Thymus (tissue), 11 donors: ENCODE measurements around the gene HERPUD1. TPM values are rescaled to one million over a fixed set of nuclear protein-coding genes. Genes with fewer than 3 reads are reported as not detected.
A peak's percentile ranks its signal among the peaks of the same experiment; 100 is the strongest.

Experiments used
- DNase-seq, 9 donors: peaks; one replicate each; pipeline ENCODE4 v3.0.0-alpha.2; 2013; ENCODE audit warnings: low spot score in 9 of 9, low read depth in 6 of 9, missing footprints in 1 of 9
- H3K27ac ChIP-seq, 2 donors: one replicate each; pipeline ENCODE4 v1.5.1; 2013; ENCODE audit warnings: control low read depth in 1 of 2, low read depth in 1 of 2, low read length in 1 of 2, mild to moderate bottlenecking in 1 of 2, moderate library complexity in 1 of 2
- H3K27me3 ChIP-seq, 2 donors: one replicate each; pipeline ENCODE4 v1.5.1; 2013; ENCODE audit warnings: low read length in 1 of 2; ENCODE audit not compliant: control insufficient read depth in 2 of 2, insufficient read depth in 1 of 2
- H3K36me3 ChIP-seq, 2 donors: one replicate each; pipeline ENCODE4 v1.5.1; 2013; ENCODE audit warnings: low read length in 1 of 2, mild to moderate bottlenecking in 1 of 2, moderate library complexity in 1 of 2; ENCODE audit not compliant: control insufficient read depth in 2 of 2, insufficient read depth in 2 of 2
- H3K4me1 ChIP-seq, 2 donors: one replicate each; pipeline ENCODE4 v1.5.1; 2013; ENCODE audit warnings: low read length in 2 of 2; ENCODE audit not compliant: control insufficient read depth in 2 of 2, insufficient read depth in 2 of 2
- H3K4me3 ChIP-seq, 2 donors: one replicate each; pipeline ENCODE4 v1.5.1; 2013; ENCODE audit warnings: low read length in 2 of 2, control low read depth in 1 of 2, mild to moderate bottlenecking in 1 of 2
- H3K9me3 ChIP-seq, 2 donors: one replicate each; pipeline ENCODE4 v1.5.1; 2013; ENCODE audit warnings: low read length in 1 of 2, mild to moderate bottlenecking in 1 of 2; ENCODE audit not compliant: control insufficient read depth in 2 of 2, insufficient read depth in 1 of 2
- WGBS: extraction: QIAGEN DNeasy Blood & Tissue Kit; methylation state at CpG from one replicate; pipeline ENCODE4 v1.1.7; 2013; 5-methylcytosine and 5-hydroxymethylcytosine counted together
- polyA plus RNA-seq: library from polyadenylated mRNA; stranded (reverse); fragments of 200-250 nt; gene quantifications from one replicate; pipeline ENCODE4 v1.2.3, GENCODE V29; 2013
- total RNA-seq: library from RNA; stranded (reverse); fragments of 120-200 nt; gene quantifications from one replicate; pipeline ENCODE4 v1.2.4, GENCODE V29; 2013
- donor health status: healthy.

The HERPUD1 gene
- total and polyA plus RNA-seq, 2 donors: 28.3 to 105 TPM

- H3K27me3 ChIP-seq: no peaks in the 10 kb centered on the region
- peaks cover 0 to 5% of the 10 kb centered on the region in 2 donors for H3K9me3 ChIP-seq
- no peak overlapping the region for H3K27ac ChIP-seq
- DNase-seq: no peak
- 90% methylated on average over 3 of the region's 3 CpGs for WGBS
- no peaks in the 10 kb centered on the region for H3K36me3 ChIP-seq
- H3K4me1 ChIP-seq: peaks cover 0 to 25% of the 10 kb centered on the region in 2 donors
- H3K4me3 ChIP-seq: no peak overlapping the region
Measured at GRCh38 chr16:56961386-56961785, 29.4 kb downstream of the HERPUD1 start.

- Histone ChIP-seq H3K4me1 (peaks cover 0 to 25% of the 10 kb centered on the region in 2 donors), H3K9me3 (peaks cover 0 to 5% of the 10 kb centered on the region in 2 donors), H3K27me3 (no peaks in the 10 kb centered on the region), H3K36me3 (no peaks in the 10 kb centered on the region), H3K4me3 (no peak within 1 kb of the TSS), H3K27ac (no peak within 1 kb of the TSS)
- no peak for DNase-seq
- 91% methylated on average over 12 of the region's 12 CpGs for WGBS
Measured at GRCh38 chr16:56961851-56962281, 29.9 kb downstream of the HERPUD1 start, which contains the start of gene CETP. Gene CETP (plus strand): TSS chr16:56961950. CDS start chr16:56961980, 30 bp downstream.

GRCh38 chr16:56964243-56965148 lies 32.6 kb downstream of the HERPUD1 start:
- WGBS: 49% methylated on average over 30 of the region's 30 CpGs

GRCh38 chr16:56965149-56966092 lies 33.5 kb downstream of the HERPUD1 start:
- Histone ChIP-seq H3K9me3 (peaks cover 0 to 5% of the 10 kb centered on the region in 2 donors), H3K36me3 (no peaks in the 10 kb centered on the region), H3K27ac (peak overlapping the region in 1 of 2 donors; percentile 43), H3K27me3 (no peaks in the 10 kb centered on the region), H3K4me1 (peaks cover 0 to 25% of the 10 kb centered on the region in 2 donors), H3K4me3 (no peak overlapping the region)
- no peak for DNase-seq
- WGBS: 94% methylated on average over 12 of the region's 12 CpGs

More at GRCh38 chr16:56964243-56965148, 32.6 kb downstream of the HERPUD1 start:
- Histone ChIP-seq H3K4me1 (peaks cover 0 to 25% of the 10 kb centered on the region in 2 donors), H3K27me3 (no peaks in the 10 kb centered on the region), H3K9me3 (peaks cover 0 to 5% of the 10 kb centered on the region in 2 donors), H3K27ac (no peak overlapping the region), H3K4me3 (no peak overlapping the region), H3K36me3 (no peaks in the 10 kb centered on the region)
- DNase-seq: peak; percentile 72 to 96 (median 88)

GRCh38 chr16:56966093-56966475 lies 34.1 kb downstream of the HERPUD1 start:
- no peaks in the 10 kb centered on the region for H3K36me3 ChIP-seq
- H3K27ac ChIP-seq: peak overlapping the region in 1 of 2 donors; percentile 24
- H3K4me3 ChIP-seq: no peak overlapping the region
- 94% methylated on average over 3 of the region's 3 CpGs for WGBS
- H3K4me1 ChIP-seq: peaks cover 0 to 21% of the 10 kb centered on the region in 2 donors
- DNase-seq: no peak
- peaks cover 0 to 5% of the 10 kb centered on the region in 2 donors for H3K9me3 ChIP-seq
- no peaks in the 10 kb centered on the region for H3K27me3 ChIP-seq

- Histone ChIP-seq H3K27me3 (no peaks in the 10 kb centered on the region), H3K4me1 (peaks cover 0 to 15% of the 10 kb centered on the region in 2 donors), H3K27ac (no peak overlapping the region), H3K36me3 (no peaks in the 10 kb centered on the region), H3K4me3 (no peak overlapping the region), H3K9me3 (peaks cover 0 to 5% of the 10 kb centered on the region in 2 donors)
- DNase-seq: no peak
- 92% methylated on average over 2 of the region's 2 CpGs for WGBS
Measured at GRCh38 chr16:56967733-56968132, 35.8 kb downstream of the HERPUD1 start.

GRCh38 chr16:56969769-56970168 lies 37.8 kb downstream of the HERPUD1 start:
- Histone ChIP-seq H3K27ac (no peak overlapping the region), H3K4me1 (peaks cover 0 to 15% of the 10 kb centered on the region in 2 donors), H3K4me3 (no peak overlapping the region), H3K36me3 (no peaks in the 10 kb centered on the region), H3K9me3 (no peaks in the 10 kb centered on the region), H3K27me3 (no peaks in the 10 kb centered on the region)
- 94% methylated on average over 7 of the region's 7 CpGs for WGBS
- no peak for DNase-seq

- Histone ChIP-seq H3K4me1 (peaks cover 0 to 16% of the 10 kb centered on the region in 2 donors), H3K27ac (no peak overlapping the region), H3K4me3 (no peak overlapping the region), H3K36me3 (no peaks in the 10 kb centered on the region), H3K27me3 (no peaks in the 10 kb centered on the region), H3K9me3 (no peaks in the 10 kb centered on the region)
- no peak for DNase-seq
- 93% methylated on average over 8 of the region's 8 CpGs for WGBS
Measured at GRCh38 chr16:56970934-56971767, 39.2 kb downstream of the HERPUD1 start.
